Endometrium (tissue), 2 donors: ENCODE measurements around the gene DNAH9.

ENCODE experiments used
- FAIRE-seq: peaks from 2 replicates; lab custom pipeline; 2012; peaks lifted over from hg19 to GRCh38; lab: Jason Lieb, UNC
- donor health status: control.
- donor health status: control.

DNAH9 gene

DNA sequence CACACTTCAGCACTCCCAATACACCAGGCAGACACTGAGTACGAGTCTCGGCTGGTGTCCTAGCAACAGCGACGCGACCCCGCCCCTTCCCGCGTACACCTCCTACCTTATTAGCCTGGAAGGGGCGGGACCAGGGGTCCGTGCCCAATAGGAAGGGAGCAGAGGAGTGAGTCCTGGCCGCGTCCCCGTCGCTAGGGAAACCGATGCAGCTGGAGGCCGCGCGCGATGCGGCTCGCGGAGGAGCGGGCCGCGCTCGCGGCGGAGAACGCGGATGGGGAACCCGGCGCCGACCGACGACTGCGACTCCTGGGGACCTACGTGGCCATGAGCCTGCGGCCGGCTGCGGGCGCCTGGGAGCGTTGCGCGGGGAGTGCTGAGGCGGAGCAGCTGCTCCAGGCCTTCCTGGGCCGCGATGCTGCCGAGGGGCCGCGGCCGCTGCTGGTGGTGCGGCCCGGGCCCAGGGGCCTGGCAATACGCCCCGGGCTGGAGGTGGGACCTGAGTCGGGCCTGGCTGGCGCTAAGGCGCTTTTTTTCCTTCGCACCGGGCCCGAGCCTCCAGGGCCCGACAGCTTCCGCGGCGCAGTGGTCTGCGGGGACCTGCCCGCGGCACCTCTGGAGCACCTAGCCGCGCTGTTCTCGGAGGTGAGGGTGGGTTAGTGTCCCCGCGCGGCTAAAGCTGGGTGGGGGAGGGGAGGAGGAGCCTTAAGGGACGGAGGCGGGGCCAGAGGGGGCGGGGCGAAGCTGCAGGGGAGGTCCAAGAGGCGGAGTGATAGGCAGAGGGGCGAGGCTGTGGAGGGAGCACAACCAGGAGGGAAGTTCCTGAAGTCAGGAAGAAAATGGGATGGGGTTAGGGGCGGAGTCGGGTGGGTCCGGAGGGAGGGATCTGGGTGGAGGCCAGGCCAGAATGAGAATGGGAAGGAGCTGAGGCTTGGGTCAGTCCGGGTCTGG lies at the start of gene DNAH9:
DNAH9 (plus strand) TSS at position 197 of the 948 bp plus-strand sequence; CDS start at position 226, 29 bp downstream.
- FAIRE-seq: peak; percentile 96

- FAIRE-seq: no peak
Observed at GRCh38 chr17:11550431-11550830, 47.8 kb upstream of the DNAH9 start.

- no peak for FAIRE-seq
Observed at GRCh38 chr17:11551442-11551841, 46.8 kb upstream of the DNAH9 start.

DNA sequence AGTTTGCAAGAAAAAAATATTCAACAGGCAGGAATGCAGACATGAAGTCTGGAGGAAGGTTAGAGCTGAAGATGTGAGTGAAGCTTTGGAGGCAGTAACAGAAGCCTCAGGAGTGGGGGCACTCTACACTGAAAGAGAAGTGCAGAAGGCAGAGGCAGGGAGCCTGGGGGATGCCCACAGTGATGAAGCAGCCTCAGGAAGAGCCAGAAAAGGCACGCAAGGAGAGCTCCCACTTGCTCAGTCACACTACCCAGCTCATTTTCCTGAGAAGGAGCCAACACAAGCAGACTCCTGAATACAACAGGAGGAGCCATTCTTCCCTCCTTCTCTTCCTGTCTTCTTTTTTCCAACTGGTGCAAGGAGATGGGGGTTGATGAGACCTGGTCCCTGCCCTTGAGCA lies 45.1 kb upstream of the DNAH9 start:
- FAIRE-seq: no peak

DNA sequence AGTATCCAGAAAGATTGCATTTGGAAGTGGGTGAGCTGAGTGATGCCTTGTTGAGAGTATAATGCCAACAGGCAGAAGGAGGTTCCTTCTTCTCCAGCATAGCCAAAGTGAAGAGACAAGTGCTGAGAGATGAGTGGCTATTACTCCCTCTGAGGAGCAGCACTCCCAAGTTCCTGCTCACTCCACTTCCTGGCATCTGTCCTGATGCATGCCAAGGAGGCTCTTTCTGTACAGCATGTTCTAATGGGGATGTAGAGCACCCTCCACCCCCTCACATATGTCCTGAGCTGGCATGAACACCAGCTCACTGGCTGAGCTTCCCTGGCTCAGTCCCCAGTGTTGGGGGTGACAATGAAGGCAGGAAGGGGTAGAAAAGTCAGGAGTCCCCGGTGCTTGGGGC lies 44.2 kb upstream of the DNAH9 start:
- FAIRE-seq: no peak

DNA sequence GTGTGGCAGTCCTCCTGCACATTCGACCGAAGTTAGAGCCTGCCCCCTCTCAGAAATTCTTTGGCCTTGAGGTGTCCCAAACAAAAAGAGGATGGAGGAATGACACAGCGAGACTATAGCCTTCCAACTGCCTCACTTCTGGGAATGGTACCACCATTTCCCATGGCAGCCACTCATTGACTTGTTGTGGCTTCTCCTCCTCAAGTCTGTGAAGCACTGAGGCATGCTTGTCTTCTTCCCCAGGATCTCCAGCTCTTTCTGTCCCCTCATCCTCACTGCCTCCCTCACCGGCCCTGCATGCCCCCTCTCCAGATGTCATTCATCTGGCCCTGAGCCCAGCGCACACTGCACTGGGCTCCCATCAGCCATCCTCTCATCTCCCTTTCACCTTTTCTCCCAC lies 43.7 kb upstream of the DNAH9 start:
- FAIRE-seq: no peak

DNA sequence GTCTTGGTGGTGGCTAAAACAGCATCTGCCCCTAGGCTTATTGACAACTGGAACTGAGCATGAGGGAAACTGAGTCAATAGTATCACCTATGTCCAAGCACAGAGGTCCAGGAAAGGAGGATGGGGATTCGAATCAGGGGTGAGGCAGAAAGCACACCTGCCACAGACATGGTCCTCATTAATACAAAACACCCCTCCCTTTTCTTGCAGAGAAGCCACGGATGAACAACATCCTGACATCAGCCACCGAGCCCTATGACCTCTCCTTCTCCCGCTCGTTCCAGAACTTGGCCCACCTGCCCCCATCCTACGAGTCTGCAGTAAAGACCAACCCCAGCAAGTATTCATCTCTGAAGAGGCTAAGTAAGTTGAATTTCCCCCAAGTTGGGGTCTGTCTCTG lies 42.7 kb upstream of the DNAH9 start:
- no peak for FAIRE-seq

DNA sequence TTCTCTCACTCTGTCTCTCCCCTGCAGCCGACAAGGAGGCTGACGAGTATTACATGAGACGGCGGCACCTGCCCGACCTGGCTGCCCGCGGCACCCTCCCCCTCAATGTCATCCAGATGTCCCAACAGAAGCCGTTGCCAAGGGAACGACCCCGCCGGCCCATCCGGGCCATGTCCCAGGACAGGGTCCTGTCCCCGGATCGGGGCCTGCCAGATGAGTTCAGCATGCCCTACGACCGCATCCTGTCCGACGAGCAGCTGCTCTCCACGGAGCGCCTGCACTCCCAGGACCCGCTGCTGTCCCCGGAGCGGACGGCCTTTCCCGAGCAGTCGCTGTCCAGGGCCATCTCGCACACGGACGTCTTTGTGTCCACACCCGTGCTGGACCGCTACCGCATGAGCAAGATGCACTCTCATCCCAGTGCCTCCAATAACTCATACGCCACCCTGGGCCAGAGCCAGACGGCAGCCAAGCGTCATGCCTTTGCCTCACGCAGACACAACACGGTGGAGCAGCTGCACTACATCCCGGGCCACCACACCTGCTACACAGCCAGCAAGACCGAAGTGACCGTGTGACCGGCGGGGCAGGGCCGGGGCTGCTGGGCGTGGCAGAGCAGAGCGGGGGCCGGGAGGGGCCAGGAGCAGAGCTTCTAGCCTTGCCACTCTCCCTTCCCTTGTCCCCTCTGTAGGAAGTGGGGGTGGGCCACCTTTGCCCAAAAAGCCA lies 40.4 kb upstream of the DNAH9 start:
- FAIRE-seq: no peak

GRCh38 chr17:11558681-11559234 lies 39.5 kb upstream of the DNAH9 start:
- no peak for FAIRE-seq

- FAIRE-seq: no peak
Observed at GRCh38 chr17:11559601-11560000, 38.7 kb upstream of the DNAH9 start.

GRCh38 chr17:11561281-11561680 lies 37.0 kb upstream of the DNAH9 start:
- FAIRE-seq: no peak

DNA sequence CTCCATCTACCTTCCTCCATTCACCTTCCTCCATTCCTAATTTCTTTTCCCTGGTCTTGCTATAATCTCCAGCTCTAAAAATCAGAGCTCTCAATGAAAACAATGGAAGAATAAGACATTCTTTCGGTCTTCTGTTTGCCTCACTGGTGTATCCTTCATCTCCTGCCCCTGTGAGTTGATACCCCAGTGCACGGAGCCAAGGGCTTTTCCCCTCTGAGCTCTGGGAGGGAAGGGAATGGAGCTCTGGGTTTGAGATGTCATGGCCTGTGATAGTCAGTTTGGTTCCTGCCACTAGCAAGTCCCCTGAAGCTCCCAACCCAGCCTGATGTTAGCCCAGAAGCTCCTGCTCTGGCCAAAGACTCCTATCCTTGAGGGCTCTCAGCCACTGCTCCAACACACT lies 36.6 kb upstream of the DNAH9 start:
- no peak for FAIRE-seq

GRCh38 chr17:11564589-11565380 lies 33.5 kb upstream of the DNAH9 start:
- peak; percentile 55 for FAIRE-seq

GRCh38 chr17:11565591-11565990 lies 32.7 kb upstream of the DNAH9 start:
- FAIRE-seq: no peak

GRCh38 chr17:11578998-11579397 lies 19.3 kb upstream of the DNAH9 start:
- no peak for FAIRE-seq

- no peak for FAIRE-seq
Observed at GRCh38 chr17:11580677-11581076, 17.6 kb upstream of the DNAH9 start.

DNA sequence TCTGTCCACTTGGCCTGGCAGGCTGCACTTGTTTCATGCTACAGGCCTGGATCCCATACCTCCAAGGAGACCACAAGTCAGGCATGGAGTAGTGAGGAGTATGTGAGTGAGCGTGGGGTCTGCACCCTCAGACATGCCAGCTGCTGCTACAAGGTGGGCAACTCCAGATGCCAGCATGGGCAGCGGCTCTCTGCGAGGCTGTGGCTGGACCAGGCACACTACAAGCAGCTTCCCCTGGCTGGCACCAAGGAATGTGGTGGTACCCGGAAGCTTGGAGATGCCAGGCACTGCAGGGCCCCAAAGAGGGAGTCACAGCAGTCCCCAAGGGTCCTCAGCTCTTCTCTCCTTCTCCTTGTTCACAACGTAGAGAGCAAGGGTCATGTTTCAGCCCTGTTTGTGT lies 16.1 kb upstream of the DNAH9 start:
- no peak for FAIRE-seq

DNA sequence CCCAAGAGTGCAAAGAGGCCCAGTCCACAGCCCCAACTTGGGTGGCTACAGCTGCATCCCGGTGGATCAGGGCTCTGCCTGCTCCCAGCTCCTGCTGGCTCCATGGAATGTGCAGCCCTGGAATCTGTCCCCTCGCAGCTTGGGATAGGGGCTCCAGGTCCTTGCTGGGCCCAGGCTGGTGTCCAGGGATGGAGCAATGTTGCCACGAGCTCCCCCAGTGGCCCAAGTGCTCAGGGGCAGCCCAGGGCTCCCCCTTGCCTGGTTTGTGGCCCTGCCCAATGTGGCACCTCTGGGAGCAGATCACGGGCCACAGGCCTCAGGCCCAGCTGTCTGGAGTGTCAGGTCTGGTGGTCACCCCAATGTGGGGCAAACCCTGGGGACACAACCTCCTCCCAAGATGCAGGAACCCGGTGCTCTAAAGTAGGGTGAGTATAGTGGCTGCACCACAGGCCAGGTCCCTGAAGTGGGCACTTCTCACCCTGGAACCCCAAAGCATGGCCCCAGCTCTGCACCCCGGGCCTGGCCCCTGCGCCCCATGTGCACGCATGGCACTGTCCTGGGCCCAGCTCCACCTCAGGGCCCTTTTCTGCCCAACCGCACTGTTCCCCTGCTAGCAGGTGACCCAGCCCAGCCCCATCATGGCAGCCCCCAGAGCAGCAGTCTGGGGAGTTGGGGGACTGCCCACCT lies 14.8 kb upstream of the DNAH9 start:
- FAIRE-seq: no peak

- no peak for FAIRE-seq
Observed at GRCh38 chr17:11589716-11590115, 8.6 kb upstream of the DNAH9 start.

DNA sequence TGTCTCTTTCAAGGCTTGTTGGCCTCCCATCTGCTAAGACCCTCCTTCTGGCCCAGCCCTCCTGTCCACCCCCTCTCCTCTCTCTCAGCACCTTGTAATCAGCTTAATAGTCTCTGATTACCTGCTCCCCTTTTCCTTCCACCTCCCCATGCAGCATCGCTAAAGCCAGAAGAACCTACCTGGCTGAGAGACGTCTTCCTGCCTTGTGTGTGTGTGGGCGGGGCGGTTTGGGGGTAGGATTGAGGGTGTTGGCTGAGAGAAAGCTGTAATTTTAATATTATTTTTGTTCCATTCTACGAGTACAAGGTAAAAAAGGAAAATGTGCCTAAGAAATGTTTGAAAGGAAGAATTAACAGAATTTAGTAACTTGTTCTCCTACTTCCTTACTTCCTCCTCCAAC lies 3.4 kb downstream of the DNAH9 start:
- FAIRE-seq: no peak

DNA sequence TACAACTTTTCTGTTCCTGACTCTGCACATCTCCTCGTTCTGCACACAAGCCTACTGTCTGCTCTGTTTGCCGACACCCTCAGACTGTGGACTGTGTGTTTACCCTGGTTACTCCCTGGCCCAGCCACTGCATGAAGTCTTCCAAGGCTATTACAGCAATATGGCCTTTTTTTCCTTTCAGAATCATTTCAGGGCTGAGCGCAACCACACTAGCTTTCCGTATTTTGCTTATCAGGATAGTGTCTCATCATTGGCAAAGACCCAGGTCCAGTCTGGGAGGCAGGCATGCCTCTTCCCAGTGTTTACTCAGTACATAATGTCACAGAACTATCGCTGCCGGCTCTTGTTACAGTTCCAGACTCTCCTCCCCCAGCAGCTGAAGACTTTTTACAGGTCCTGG lies 10.1 kb downstream of the DNAH9 start:
- peak; percentile 93 for FAIRE-seq
